ENCODE data around the gene DCK. TPM values are rescaled to one million over a fixed set of nuclear protein-coding genes. Genes with fewer than 3 reads are reported as not detected.
"Not testable (repeated sequence)": the region's sequence is repeated elsewhere in the genome, so short reads cannot be mapped to it uniquely, and the experiment has no call there.

The DCK gene
- total and polyA plus RNA-seq, 9 donors, result 5.5 to 12.8 (median 10.0) TPM

GRCh38 chr4:71049395-71049794, 55.9 kb downstream of the DCK start:
- TF ChIP-seq EP300 (IDR thresholded peaks at IDR 0.05) (no peak), CTCF (IDR thresholded peaks at IDR 0.05) (no peak), POLR2A (IDR thresholded peaks at IDR 0.05) (no peak)
- H3K9me3 ChIP-seq, result no peaks in the 10 kb centered on the region
- H3K4me3 ChIP-seq, result no peak overlapping the region
- no peaks in the 10 kb centered on the region for H3K27me3 ChIP-seq
- WGBS, 3 donors, result 83 to 84% (median 84%) methylated on average over 5 of the region's 5 CpGs
- intact Hi-C loops (cut with DNase I), result no loop called here
- no peak for DNase-seq
- no peaks in the 10 kb centered on the region for H3K36me3 ChIP-seq
- no peaks in the 10 kb centered on the region for H3K4me1 ChIP-seq (ENCODE audit: insufficient read depth)
- H3K27ac ChIP-seq, result no peak overlapping the region

GRCh38 chr4:71050809-71051208, 57.4 kb downstream of the DCK start:
- H3K9me3 ChIP-seq, result no peaks in the 10 kb centered on the region

GRCh38 chr4:71052034-71052433, 58.6 kb downstream of the DCK start:
- H3K4me1 ChIP-seq (ENCODE audit: insufficient read depth), result no peaks in the 10 kb centered on the region
- TF ChIP-seq CTCF (IDR thresholded peaks at IDR 0.05) (no peak), EP300 (IDR thresholded peaks at IDR 0.05) (no peak), POLR2A (IDR thresholded peaks at IDR 0.05) (no peak)
- DNase-seq, result no peak
- H3K27ac ChIP-seq, result no peak overlapping the region
- H3K9me3 ChIP-seq, result no peaks in the 10 kb centered on the region
- H3K4me3 ChIP-seq, result no peak overlapping the region
- intact Hi-C loops (cut with DNase I), result no loop called here
- 84 to 92% (median 90%) methylated on average over 7 of the region's 7 CpGs for WGBS, 3 donors
- no peaks in the 10 kb centered on the region for H3K36me3 ChIP-seq
- no peaks in the 10 kb centered on the region for H3K27me3 ChIP-seq

More at GRCh38 chr4:71050809-71051208, 57.4 kb downstream of the DCK start:
- no peaks in the 10 kb centered on the region for H3K4me1 ChIP-seq (ENCODE audit: insufficient read depth)
- no peak overlapping the region for H3K4me3 ChIP-seq
- no peak overlapping the region for H3K27ac ChIP-seq
- H3K27me3 ChIP-seq, result no peaks in the 10 kb centered on the region
- 89 to 95% (median 93%) methylated on average over 1 of the region's 1 CpG for WGBS, 3 donors
- intact Hi-C loops (cut with DNase I), result no loop called here
- DNase-seq, result no peak
- no peaks in the 10 kb centered on the region for H3K36me3 ChIP-seq
- TF ChIP-seq POLR2A (IDR thresholded peaks at IDR 0.05), result no peak
- no peak for TF ChIP-seq CTCF (IDR thresholded peaks at IDR 0.05)
- no peak for TF ChIP-seq EP300 (IDR thresholded peaks at IDR 0.05)

- intact Hi-C loops (cut with DNase I), result no loop called here
- no peaks in the 10 kb centered on the region for H3K36me3 ChIP-seq
- DNase-seq, result no peak
- no peak overlapping the region for H3K4me3 ChIP-seq
- H3K27me3 ChIP-seq, result no peaks in the 10 kb centered on the region
- TF ChIP-seq EP300 (IDR thresholded peaks at IDR 0.05), result no peak
- TF ChIP-seq CTCF (IDR thresholded peaks at IDR 0.05), result no peak
- no peak for TF ChIP-seq POLR2A (IDR thresholded peaks at IDR 0.05)
- no peaks in the 10 kb centered on the region for H3K9me3 ChIP-seq
- 66 to 70% (median 69%) methylated on average over 2 of the region's 2 CpGs for WGBS, 3 donors
- H3K4me1 ChIP-seq (ENCODE audit: insufficient read depth), result no peaks in the 10 kb centered on the region
- H3K27ac ChIP-seq, result no peak overlapping the region
These were observed 59.3 kb downstream of the DCK start for GRCh38 chr4:71052716-71053115.

GRCh38 chr4:71053613-71054012, 60.2 kb downstream of the DCK start:
- H3K4me3 ChIP-seq; H3K4me1 ChIP-seq (ENCODE audit: insufficient read depth); H3K27me3 ChIP-seq; DNase-seq; intact Hi-C loops (cut with DNase I); H3K9me3 ChIP-seq; H3K27ac ChIP-seq; H3K36me3 ChIP-seq: not testable (repeated sequence)
- WGBS, 3 donors, result 72 to 82% methylated on average over 1 of the region's 1 CpG; no CpG with 5 or more reads in 1 of the 3 donors

GRCh38 chr4:71059573-71059972, 66.1 kb downstream of the DCK start:
- H3K27ac ChIP-seq; H3K27me3 ChIP-seq; H3K9me3 ChIP-seq; H3K4me3 ChIP-seq; H3K4me1 ChIP-seq (ENCODE audit: insufficient read depth); intact Hi-C loops (cut with DNase I); DNase-seq; H3K36me3 ChIP-seq: not testable (repeated sequence)
- WGBS, 3 donors, result 89 to 92% (median 89%) methylated on average over 10 to 14 of the region's 16 CpGs
